DND-41 (cell line): ENCODE results near the gene PTPRZ1.

Experiments used
- EZH2 ChIP-seq: IDR thresholded peaks from 3 replicates; pipeline ENCODE4 v1.6.1; 2012; ENCODE audit warnings: borderline replicate concordance, low read depth, mild to moderate bottlenecking, moderate library complexity, low read length, inconsistent platforms; ENCODE audit not compliant: severe bottlenecking
- TF ChIP-seq, protein P1 (sequence below): IDR thresholded peaks from 2 replicates; pipeline ENCODE4 v1.5.1; 2012; ENCODE audit warnings: borderline replicate concordance, low read length, moderate library complexity, mild to moderate bottlenecking; ENCODE audit not compliant: poor library complexity, severe bottlenecking; ENCODE audit errors: extremely low read depth

DNA sequence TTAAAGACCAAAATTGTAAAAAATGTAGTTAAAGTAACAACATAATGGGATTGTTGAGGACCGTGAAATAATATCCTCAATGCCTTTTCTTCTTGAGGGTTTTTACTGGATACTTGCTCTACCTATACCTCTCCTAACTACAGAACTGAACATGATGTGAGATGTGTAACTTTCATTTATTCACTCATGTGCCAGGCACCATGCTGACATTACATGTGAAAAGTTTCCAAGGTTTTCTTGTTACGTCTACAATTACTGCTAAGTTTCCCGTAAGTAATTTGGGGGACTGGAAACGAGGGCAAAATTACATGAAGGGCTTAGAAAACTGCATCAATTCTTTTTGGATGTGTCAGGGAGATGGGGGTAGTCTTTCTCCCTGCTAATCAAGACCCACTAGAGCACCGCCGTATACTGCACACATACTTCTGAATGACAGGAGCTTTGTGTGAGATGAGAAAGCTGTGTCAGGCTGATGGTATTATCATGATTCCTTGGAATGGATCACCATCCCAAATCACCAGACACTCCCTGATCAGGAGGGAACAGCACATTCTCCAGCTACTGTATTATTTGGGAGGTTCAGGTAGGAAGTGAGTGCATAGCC, 41.8 kb downstream of the PTPRZ1 start:
- TF ChIP-seq, protein P1, sequence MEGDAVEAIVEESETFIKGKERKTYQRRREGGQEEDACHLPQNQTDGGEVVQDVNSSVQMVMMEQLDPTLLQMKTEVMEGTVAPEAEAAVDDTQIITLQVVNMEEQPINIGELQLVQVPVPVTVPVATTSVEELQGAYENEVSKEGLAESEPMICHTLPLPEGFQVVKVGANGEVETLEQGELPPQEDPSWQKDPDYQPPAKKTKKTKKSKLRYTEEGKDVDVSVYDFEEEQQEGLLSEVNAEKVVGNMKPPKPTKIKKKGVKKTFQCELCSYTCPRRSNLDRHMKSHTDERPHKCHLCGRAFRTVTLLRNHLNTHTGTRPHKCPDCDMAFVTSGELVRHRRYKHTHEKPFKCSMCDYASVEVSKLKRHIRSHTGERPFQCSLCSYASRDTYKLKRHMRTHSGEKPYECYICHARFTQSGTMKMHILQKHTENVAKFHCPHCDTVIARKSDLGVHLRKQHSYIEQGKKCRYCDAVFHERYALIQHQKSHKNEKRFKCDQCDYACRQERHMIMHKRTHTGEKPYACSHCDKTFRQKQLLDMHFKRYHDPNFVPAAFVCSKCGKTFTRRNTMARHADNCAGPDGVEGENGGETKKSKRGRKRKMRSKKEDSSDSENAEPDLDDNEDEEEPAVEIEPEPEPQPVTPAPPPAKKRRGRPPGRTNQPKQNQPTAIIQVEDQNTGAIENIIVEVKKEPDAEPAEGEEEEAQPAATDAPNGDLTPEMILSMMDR: no peak
- TF ChIP-seq EZH2: no peak
